ENCODE results near the gene DHRS7B.
"Not testable (repeated sequence)": the region's sequence is repeated elsewhere in the genome, so short reads cannot be mapped to it uniquely, and the experiment has no call there.

Gene DHRS7B

GRCh38 chr17:21185061-21185460 lies 58.3 kb downstream of the DHRS7B start:
- no peak for DNase-seq

GRCh38 chr17:21186399-21187187 lies 59.8 kb downstream of the DHRS7B start:
- no peak for DNase-seq

- no peak for DNase-seq
Observed at GRCh38 chr17:21189361-21189760, 62.6 kb downstream of the DHRS7B start.

GRCh38 chr17:21190078-21190477 lies 63.3 kb downstream of the DHRS7B start:
- no peak for DNase-seq

- no peak for DNase-seq
Observed at GRCh38 chr17:21191698-21192097, 64.9 kb downstream of the DHRS7B start.

GRCh38 chr17:21192414-21192813 lies 65.7 kb downstream of the DHRS7B start:
- DNase-seq = not testable (repeated sequence)

- no peak for DNase-seq
Observed at GRCh38 chr17:21193031-21193430, 66.3 kb downstream of the DHRS7B start.

GRCh38 chr17:21194226-21194625 lies 67.5 kb downstream of the DHRS7B start:
- DNase-seq = no peak

- DNase-seq = no peak
Observed at GRCh38 chr17:21194703-21195102, 67.9 kb downstream of the DHRS7B start.

- no peak for DNase-seq
Observed at GRCh38 chr17:21196126-21196525, 69.4 kb downstream of the DHRS7B start.

- no peak for DNase-seq
Observed at GRCh38 chr17:21198411-21198810, 71.6 kb downstream of the DHRS7B start.

GRCh38 chr17:21199311-21199710 lies 72.5 kb downstream of the DHRS7B start:
- no peak for DNase-seq

GRCh38 chr17:21199856-21200255 lies 73.1 kb downstream of the DHRS7B start:
- no peak for DNase-seq

GRCh38 chr17:21200590-21201297 lies 74.0 kb downstream of the DHRS7B start:
- no peak for DNase-seq

GRCh38 chr17:21201298-21201595 lies 74.5 kb downstream of the DHRS7B start:
- no peak for DNase-seq

- no peak for DNase-seq
Observed at GRCh38 chr17:21201874-21202273, 75.1 kb downstream of the DHRS7B start.

- no peak for DNase-seq
Observed at GRCh38 chr17:21202512-21202911, 75.7 kb downstream of the DHRS7B start.

GRCh38 chr17:21204935-21205334 lies 78.2 kb downstream of the DHRS7B start:
- no peak for DNase-seq

GRCh38 chr17:21208352-21208751 lies 81.6 kb downstream of the DHRS7B start:
- DNase-seq = no peak

GRCh38 chr17:21209511-21210175 lies 82.9 kb downstream of the DHRS7B start:
- no peak for DNase-seq

GRCh38 chr17:21210411-21211076 lies 83.8 kb downstream of the DHRS7B start:
- DNase-seq = no peak

GRCh38 chr17:21211825-21212479 lies 85.2 kb downstream of the DHRS7B start:
- DNase-seq = no peak

All from activated CD4-positive, alpha-beta T cell treated with anti-CD3 and anti-CD28 coated beads for 48 hours (primary cell).